Endothelial cell of umbilical vein (primary cell): ENCODE measurements around the gene CARD16. TPM values are rescaled to one million over a fixed set of nuclear protein-coding genes. Genes with fewer than 3 reads are reported as not detected.

Experiments
- BruUV-seq: library from RNA; stranded (reverse); fragments of 400-500 nt; replicated peaks from 2 replicates; lab custom pipeline; 2021; lab: Mats Ljungman, UMichigan
- CTCF ChIA-PET: fragments of 300-600, 350-600 bp; sonication (Branson Sonifier 250); formaldehyde crosslinking; loops from one replicate; lab custom pipeline; 2021; ENCODE audit warnings: antibody characterized with exemption, inconsistent platforms; lab: Charles Lee
- POLR2A ChIA-PET: fragments of 300-600, 350-600 bp; sonication (Branson Sonifier 250); formaldehyde crosslinking; loops from one replicate; lab custom pipeline; 2021; ENCODE audit warnings: antibody characterized with exemption, inconsistent platforms; lab: Charles Lee
- DNase-seq: peaks from one replicate; pipeline ENCODE4 v3.0.0-alpha.2; 2011; ENCODE audit warnings: low read depth, low spot score
- FAIRE-seq: peaks from 2 replicates; lab custom pipeline; 2011; peaks lifted over from hg19 to GRCh38; lab: Jason Lieb, UNC
- H2AFZ ChIP-seq: 2 replicates; pipeline ENCODE4 v1.6.0; 2012; ENCODE audit warnings: low read depth, low read length, control low read depth, inconsistent platforms
- H3K27ac ChIP-seq: 2 replicates; pipeline ENCODE4 v1.5.1; 2011; ENCODE audit warnings: low read depth, mild to moderate bottlenecking, control low read depth, low read length, moderate library complexity; ENCODE audit not compliant: insufficient read depth
- H3K27me3 ChIP-seq, 2 experiments: 2 replicates each; pipeline versions ENCODE4 v1.6.0 to v1.6.1; 2011; ENCODE audit warnings: low read length in 2 of 2, mixed read lengths in 1 of 2; ENCODE audit not compliant: control insufficient read depth in 2 of 2, insufficient read depth in 2 of 2
- H3K36me3 ChIP-seq, 2 experiments: 2 replicates in 1 of 2; 3 replicates in 1 of 2; pipeline ENCODE4 v1.5.1; 2011; ENCODE audit warnings: low read length in 2 of 2, mild to moderate bottlenecking in 1 of 2, moderate library complexity in 1 of 2; ENCODE audit not compliant: control insufficient read depth in 2 of 2, insufficient read depth in 2 of 2; ENCODE audit errors: extremely low read depth in 1 of 2
- H3K4me1 ChIP-seq: 3 replicates; pipeline ENCODE4 v1.5.1; 2011; ENCODE audit warnings: mild to moderate bottlenecking, low read length; ENCODE audit not compliant: control insufficient read depth, insufficient read depth; ENCODE audit errors: extremely low read depth
- H3K4me2 ChIP-seq: 2 replicates; pipeline ENCODE4 v1.6.1; 2011; ENCODE audit warnings: low read length, control low read depth, mixed read lengths; ENCODE audit not compliant: insufficient read depth
- H3K4me3 ChIP-seq, 3 experiments: fragments of 200-600 bp in 1 of 3; sonication (generic), shearing (Covaris generic) in 1 of 3; replicated peaks in 1 of 3; 2 replicates each; pipeline ENCODE4 v1.5.1; 2011 to 2016; ENCODE audit warnings: control low read depth in 3 of 3, low read length in 3 of 3, mild to moderate bottlenecking in 2 of 3, inconsistent platforms in 1 of 3, low read depth in 1 of 3, moderate library complexity in 1 of 3; ENCODE audit not compliant: insufficient read depth in 1 of 3
- H3K79me2 ChIP-seq: 2 replicates; pipeline ENCODE4 v1.6.0; 2012; ENCODE audit warnings: low read length, inconsistent platforms; ENCODE audit not compliant: control insufficient read depth, insufficient read depth
- H3K9ac ChIP-seq: replicated peaks from 2 replicates; pipeline ENCODE3; 2011; ENCODE audit warnings: low read length, control low read depth; ENCODE audit not compliant: insufficient read depth; ENCODE audit errors: extremely low read depth
- H3K9me1 ChIP-seq: replicated peaks from 3 replicates; pipeline ENCODE4 v1.6.0; 2011; ENCODE audit warnings: mild to moderate bottlenecking, low read length; ENCODE audit not compliant: control insufficient read depth, insufficient read depth; ENCODE audit errors: extremely low read depth
- H3K9me3 ChIP-seq: replicated peaks from 2 replicates; pipeline ENCODE4 v1.5.1; 2012; ENCODE audit warnings: low read length, inconsistent platforms; ENCODE audit not compliant: control insufficient read depth, insufficient read depth
- H4K20me1 ChIP-seq: replicated peaks from 2 replicates; pipeline ENCODE3; 2011; ENCODE audit warnings: mild to moderate bottlenecking, low read length; ENCODE audit not compliant: control insufficient read depth, insufficient read depth; ENCODE audit errors: extremely low read depth
- CTCF ChIP-seq, 2 donors: IDR thresholded peaks; 1 replicate in 1 of 2; 2 replicates in 1 of 2; pipeline ENCODE4 v1.5.1; 2011; ENCODE audit warnings: low read length in 2 of 2, mild to moderate bottlenecking in 2 of 2, moderate library complexity in 2 of 2, control low read depth in 1 of 2, inconsistent platforms in 1 of 2, low read depth in 1 of 2; ENCODE audit not compliant: insufficient read depth in 1 of 2; ENCODE audit errors: extremely low read depth in 1 of 2
- FOS ChIP-seq: IDR thresholded peaks from 2 replicates; pipeline ENCODE4 v1.6.1; 2011; ENCODE audit warnings: mild to moderate bottlenecking, low read length, moderate library complexity, borderline replicate concordance; ENCODE audit not compliant: insufficient read depth
- GATA2 ChIP-seq: IDR thresholded peaks from 2 replicates; pipeline ENCODE4 v1.7.0; 2011; ENCODE audit warnings: low read depth, mild to moderate bottlenecking, moderate library complexity, mixed read lengths, low read length; ENCODE audit not compliant: insufficient read length, insufficient read depth
- JUN ChIP-seq: IDR thresholded peaks from 2 replicates; pipeline ENCODE4 v1.6.1; 2011; ENCODE audit warnings: borderline replicate concordance, low read depth; ENCODE audit not compliant: insufficient read length, insufficient read depth
- MAX ChIP-seq: IDR thresholded peaks from 2 replicates; pipeline ENCODE4 v1.6.1; 2011; ENCODE audit not compliant: insufficient read depth, insufficient read length
- MYC ChIP-seq: IDR thresholded peaks from one replicate; pipeline ENCODE4 v1.6.1; 2011; ENCODE audit warnings: mild to moderate bottlenecking, low read depth, low read length
- POLR2A ChIP-seq: IDR thresholded peaks from 2 replicates; pipeline ENCODE4 v1.6.1; 2012; ENCODE audit warnings: low read depth, mild to moderate bottlenecking, control low read depth, low read length
- POLR2AphosphoS5 ChIP-seq: IDR thresholded peaks from 2 replicates; pipeline ENCODE4 v1.6.1; 2012; ENCODE audit warnings: low read depth, mild to moderate bottlenecking, control low read depth, low read length, moderate library complexity; ENCODE audit not compliant: insufficient read depth
- dilution Hi-C: fragments of 300-500 bp; cut with MboI; formaldehyde crosslinking; loops from one replicate; pipeline ENCODE4 v1.15.0; 2019; ENCODE audit warnings: low sequenced_read_pairs; ENCODE audit not compliant: extremely low pct_ligation_motif_present
- intact Hi-C: fragments of 100-400 bp; cut with micrococcal nuclease; formaldehyde crosslinking; loops from one replicate; pipeline ENCODE4 v1.10.0; 2022
- polyA plus RNA-seq, 4 experiments: library from polyadenylated mRNA; depleted of rRNA in 3 of 4; stranded (reverse) in 3 of 4; unstranded in 1 of 4; fragments of >200 nt; gene quantifications; 2 replicates each; pipeline versions ENCODE4 v1.2.1 to v1.2.3, GENCODE V29; 2011 to 2012; ENCODE audit warnings: missing spikeins in 1 of 4
- total RNA-seq: library from RNA; stranded (reverse); gene quantifications from 2 replicates; pipeline ENCODE4 v1.2.3, GENCODE V29; 2021

Gene CARD16
- total and polyA plus RNA-seq, 2 donors (not counting 3 experiments of a cell fraction or from before 2014, with no cell fraction given): 26.8 to 76.6 TPM

GRCh38 chr11:105046898-105047579 lies 1.9 kb upstream of the CARD16 start:
- TF ChIP-seq CTCF (IDR thresholded peaks at IDR 0.05; ENCODE audit: extremely low read depth in 1 of 2, insufficient read depth in 1 of 2, low read depth in 1 of 2, low read length in 2 of 2) (no peak), JUN (peak; percentile 74), FOS (peak; percentile 98), MAX (peak; percentile 54), GATA2 (peak; percentile 68), POLR2AphosphoS5 (peak; percentile 63), POLR2A (no peak), MYC (peak; percentile 27)
- ChIA-PET POLR2A (interaction anchor here (0.7 kb wide), 1 partner anchor 675 kb away, joined by 3 read pairs; no protein-coding TSS in a partner anchor), CTCF (interaction anchor here (0.7 to 1.8 kb wide), 7 partner anchors 9 to 259 kb away, joined by 3 to 8 read pairs (median 4); partner anchors contain the start of gene CASP1)
- peaks cover 38% of the 10 kb centered on the region for H3K4me1 ChIP-seq
- H4K20me1 ChIP-seq: no peaks in the 10 kb centered on the region
- H3K4me2 ChIP-seq: peak overlapping the region; percentile 26
- peak; percentile 90 for FAIRE-seq
- H3K9ac ChIP-seq: peak overlapping the region; percentile 49
- H3K27ac ChIP-seq: peak overlapping the region; percentile 60
- no TSS peak for BruUV-seq
- DNase-seq: peak; percentile 95
- H3K27me3 ChIP-seq: no peaks in the 10 kb centered on the region
- no peaks in the 10 kb centered on the region for H3K9me1 ChIP-seq
- no peak overlapping the region for H2AFZ ChIP-seq
- H3K4me3 ChIP-seq: no peak overlapping the region
- dilution Hi-C loops: no loop called here
- intact Hi-C loops: loop anchor here (1.0 to 10.0 kb wide), 14 partner anchors 26 to 1422 kb away; partner anchors contain the start of genes CASP12, CASP4 and MSANTD4
- no peaks in the 10 kb centered on the region for H3K9me3 ChIP-seq
- no peaks in the 10 kb centered on the region for H3K36me3 ChIP-seq
- H3K79me2 ChIP-seq: peaks cover 11% of the 10 kb centered on the region
